ENCODE data around the gene UPK2. TPM values are rescaled to one million over a fixed set of nuclear protein-coding genes. Genes with fewer than 3 reads are reported as not detected.

The UPK2 gene
- total and polyA plus RNA-seq, 2 of the 13 experiments (the other 11 are each of a cell fraction or from before 2014, with no cell fraction given): not detected

GRCh38 chr11:118910309-118911112 lies 45.6 kb upstream of the UPK2 start (continued):
- TF ChIP-seq RAD21 (CRISPR knock-in tag; IDR thresholded peaks at IDR 0.05) (peak; percentile 56), ZNF616 (CRISPR knock-in tag; IDR thresholded peaks at IDR 0.05; ENCODE audit: low read depth) (no peak), HCFC1 (IDR thresholded peaks at IDR 0.05; ENCODE audit: low read depth, low read length) (no peak), NCOA1 (CRISPR knock-in tag; IDR thresholded peaks at IDR 0.05) (no peak), ZNF678 (CRISPR knock-in tag; IDR thresholded peaks at IDR 0.05) (no peak), TFDP1 (CRISPR knock-in tag; IDR thresholded peaks at IDR 0.05; ENCODE audit: borderline replicate concordance) (no peak; the same call in 1 of the 2 replicates), ZFP41 (CRISPR knock-in tag; IDR thresholded peaks at IDR 0.05; ENCODE audit: borderline replicate concordance) (no peak), TBL1XR1 (IDR thresholded peaks at IDR 0.05; ENCODE audit: borderline replicate concordance, low read length, partially characterized antibody) (peak; percentile 6), BHLHE40 (IDR thresholded peaks at IDR 0.05; ENCODE audit: low read length) (no peak), ZNF597 (CRISPR knock-in tag; IDR thresholded peaks at IDR 0.05) (no peak), ZNF382 (CRISPR knock-in tag; IDR thresholded peaks at IDR 0.05; ENCODE audit: borderline replicate concordance) (no peak), HBP1 (CRISPR knock-in tag; IDR thresholded peaks at IDR 0.05; ENCODE audit: low read depth) (no peak), ATF7-NPFF (CRISPR knock-in tag; IDR thresholded peaks at IDR 0.05; ENCODE audit: low read depth) (no peak), HNRNPUL1 (IDR thresholded peaks at IDR 0.05; ENCODE audit: low read depth, low read length) (no peak), CHCHD3 (CRISPR knock-in tag; IDR thresholded peaks at IDR 0.05) (no peak), IRF1 (CRISPR knock-in tag; IDR thresholded peaks at IDR 0.05; ENCODE audit: low read depth) (no peak), HOXA9 (CRISPR knock-in tag; IDR thresholded peaks at IDR 0.05; ENCODE audit: borderline replicate concordance) (peak; percentile 78)

All from HepG2 (cell line).